OCI-LY1 (cell line): Measurements from ENCODE around the gene SERPINB1.

Experiments
- H2AFZ ChIP-seq: fragments of 200-600 bp; sonication (generic), shearing (Covaris generic); 2 replicates; pipeline ENCODE4 v1.6.0; 2014; ENCODE audit warnings: antibody characterized with exemption, mild to moderate bottlenecking, low read length
- H3F3A ChIP-seq: fragments of 200-600 bp; sonication (generic), shearing (Covaris generic); 2 replicates; pipeline ENCODE4 v1.6.0; 2014; ENCODE audit warnings: mild to moderate bottlenecking, antibody characterized with exemption, low read length, moderate library complexity; ENCODE audit not compliant: insufficient read depth
- H3K27ac ChIP-seq: fragments of 200-600 bp; sonication (generic); 2 replicates; pipeline ENCODE4 v1.5.1; 2014; ENCODE audit warnings: low read length, mixed run types, mild to moderate bottlenecking, low read depth; ENCODE audit not compliant: poor library complexity, severe bottlenecking
- H3K27me3 ChIP-seq: fragments of 200-600 bp; sonication (generic); 2 replicates; pipeline ENCODE4 v1.6.0; 2014; ENCODE audit warnings: antibody characterized with exemption, mild to moderate bottlenecking, low read length, moderate library complexity; ENCODE audit not compliant: insufficient read depth
- H3K36me3 ChIP-seq: fragments of 200-600 bp; sonication (generic); 2 replicates; pipeline ENCODE4 v1.6.1; 2014; ENCODE audit warnings: mild to moderate bottlenecking, antibody characterized with exemption, low read length, moderate library complexity, mixed read lengths; ENCODE audit not compliant: insufficient read depth
- H3K4me1 ChIP-seq: fragments of 200-600 bp; sonication (generic); 2 replicates; pipeline ENCODE4 v1.5.1; 2014; ENCODE audit warnings: mild to moderate bottlenecking, low read length, moderate library complexity; ENCODE audit not compliant: insufficient read depth, severe bottlenecking
- H3K4me2 ChIP-seq: fragments of 200-600 bp; sonication (generic), shearing (Covaris generic); 2 replicates; pipeline ENCODE4 v1.6.1; 2014; ENCODE audit warnings: low read length
- H3K4me3 ChIP-seq: fragments of 200-600 bp; sonication (generic); 2 replicates; pipeline ENCODE4 v1.5.1; 2014; ENCODE audit warnings: low read length, low read depth, mild to moderate bottlenecking, mixed read lengths; ENCODE audit not compliant: poor library complexity, severe bottlenecking
- H3K79me2 ChIP-seq: fragments of 200-600 bp; shearing (Covaris generic); 2 replicates; pipeline ENCODE4 v1.6.1; 2016; ENCODE audit warnings: mixed run types, low read length, mixed read lengths; ENCODE audit not compliant: insufficient read depth
- H3K9ac ChIP-seq: fragments of 200-600 bp; sonication (generic), shearing (Covaris generic); 2 replicates; pipeline ENCODE4 v1.6.1; 2014; ENCODE audit warnings: mild to moderate bottlenecking, low read length, mixed read lengths
- H3K9me2 ChIP-seq: fragments of 200-600 bp; sonication (generic), shearing (Covaris generic); 2 replicates; pipeline ENCODE4 v1.6.1; 2014; ENCODE audit warnings: low read depth, mild to moderate bottlenecking, low read length, mixed read lengths
- H3K9me3 ChIP-seq: fragments of 200-600 bp; shearing (Covaris generic); 2 replicates; pipeline ENCODE4 v1.6.1; 2014; ENCODE audit warnings: low read length, mixed read lengths
- H4K20me1 ChIP-seq: fragments of 200-600 bp; sonication (generic), shearing (Covaris generic); 2 replicates; pipeline ENCODE4 v1.6.0; 2016; ENCODE audit warnings: mild to moderate bottlenecking, low read length; ENCODE audit not compliant: insufficient read depth
- EZH2 ChIP-seq: fragments of 200-600 bp; sonication (generic), shearing (Covaris generic); IDR thresholded peaks from 2 replicates; pipeline ENCODE4 v1.8.0; 2017; ENCODE audit warnings: borderline replicate concordance, mixed run types, mild to moderate bottlenecking, antibody characterized with exemption, low read length, moderate library complexity, mixed read lengths
- TF ChIP-seq, protein P1 (sequence below): fragments of 200-600 bp; sonication (generic), shearing (Covaris generic); IDR thresholded peaks from 2 replicates; pipeline ENCODE4 v1.5.1; 2017; ENCODE audit warnings: mild to moderate bottlenecking, antibody characterized with exemption, low read length, moderate library complexity, mixed read lengths

Gene SERPINB1

GRCh38 chr6:2850538-2851113 lies 9.0 kb upstream of the SERPINB1 start:
- H3K4me2 ChIP-seq = no peak overlapping the region
- peaks cover 48% of the 10 kb centered on the region for H3K4me1 ChIP-seq
- H3K9ac ChIP-seq = no peak overlapping the region

DNA sequence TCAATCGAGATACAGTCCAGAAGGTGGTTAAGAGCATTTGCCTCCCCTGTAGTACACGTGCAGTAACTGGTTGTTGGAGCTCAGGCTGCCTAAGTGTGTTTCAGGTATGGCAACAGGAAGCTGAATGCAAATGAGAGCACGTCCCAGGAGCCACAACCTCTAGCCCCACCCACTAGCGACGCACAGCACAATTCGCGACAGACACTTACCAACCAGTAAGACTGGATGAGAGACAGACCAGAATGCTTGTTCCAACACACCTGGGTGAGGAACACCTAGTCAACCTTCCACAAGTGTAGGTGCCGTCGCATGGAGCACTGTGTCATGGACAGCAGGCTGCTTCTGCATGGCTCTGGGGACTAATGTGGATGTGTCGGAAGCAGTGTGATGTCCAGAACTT lies 7.2 kb upstream of the SERPINB1 start:
- H3F3A ChIP-seq = no peaks in the 10 kb centered on the region
- H2AFZ ChIP-seq = no peak overlapping the region
- no peak overlapping the region; the same call in 1 of the 2 replicates for H3K4me2 ChIP-seq

More at GRCh38 chr6:2850538-2851113, 9.0 kb upstream of the SERPINB1 start:
- H3K27ac ChIP-seq = peak overlapping the region; percentile 44
- H3K9me3 ChIP-seq = peaks cover 6% of the 10 kb centered on the region; the same call in 1 of the 2 replicates
- no peak overlapping the region for H3K4me3 ChIP-seq
- H3K9me2 ChIP-seq = no peaks in the 10 kb centered on the region
- no peaks in the 10 kb centered on the region for H3K27me3 ChIP-seq
- no peak overlapping the region for H2AFZ ChIP-seq
- TF ChIP-seq, protein P1, sequence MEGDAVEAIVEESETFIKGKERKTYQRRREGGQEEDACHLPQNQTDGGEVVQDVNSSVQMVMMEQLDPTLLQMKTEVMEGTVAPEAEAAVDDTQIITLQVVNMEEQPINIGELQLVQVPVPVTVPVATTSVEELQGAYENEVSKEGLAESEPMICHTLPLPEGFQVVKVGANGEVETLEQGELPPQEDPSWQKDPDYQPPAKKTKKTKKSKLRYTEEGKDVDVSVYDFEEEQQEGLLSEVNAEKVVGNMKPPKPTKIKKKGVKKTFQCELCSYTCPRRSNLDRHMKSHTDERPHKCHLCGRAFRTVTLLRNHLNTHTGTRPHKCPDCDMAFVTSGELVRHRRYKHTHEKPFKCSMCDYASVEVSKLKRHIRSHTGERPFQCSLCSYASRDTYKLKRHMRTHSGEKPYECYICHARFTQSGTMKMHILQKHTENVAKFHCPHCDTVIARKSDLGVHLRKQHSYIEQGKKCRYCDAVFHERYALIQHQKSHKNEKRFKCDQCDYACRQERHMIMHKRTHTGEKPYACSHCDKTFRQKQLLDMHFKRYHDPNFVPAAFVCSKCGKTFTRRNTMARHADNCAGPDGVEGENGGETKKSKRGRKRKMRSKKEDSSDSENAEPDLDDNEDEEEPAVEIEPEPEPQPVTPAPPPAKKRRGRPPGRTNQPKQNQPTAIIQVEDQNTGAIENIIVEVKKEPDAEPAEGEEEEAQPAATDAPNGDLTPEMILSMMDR = no peak
- no peak for TF ChIP-seq EZH2
- H4K20me1 ChIP-seq = no peaks in the 10 kb centered on the region
- H3K36me3 ChIP-seq = no peaks in the 10 kb centered on the region; the same call in 1 of the 2 replicates
- H3F3A ChIP-seq = no peaks in the 10 kb centered on the region
- H3K79me2 ChIP-seq = no peaks in the 10 kb centered on the region

GRCh38 chr6:2845880-2846208 lies 4.2 kb upstream of the SERPINB1 start:
- peak overlapping the region; percentile 38 for H3K4me2 ChIP-seq
- H3K9me2 ChIP-seq = no peaks in the 10 kb centered on the region
- H3K4me1 ChIP-seq = peaks cover 56% of the 10 kb centered on the region
- H3K79me2 ChIP-seq = no peaks in the 10 kb centered on the region
- no peaks in the 10 kb centered on the region for H3F3A ChIP-seq
- peaks cover 6% of the 10 kb centered on the region; the same call in 1 of the 2 replicates for H3K9me3 ChIP-seq
- no peaks in the 10 kb centered on the region for H3K27me3 ChIP-seq
- no peak overlapping the region; the same call in 1 of the 2 replicates for H3K9ac ChIP-seq
- no peaks in the 10 kb centered on the region; the same call in 1 of the 2 replicates for H3K36me3 ChIP-seq
- H2AFZ ChIP-seq = peak overlapping the region; percentile 88; the same call in 1 of the 2 replicates
- no peaks in the 10 kb centered on the region for H4K20me1 ChIP-seq
- no peak for TF ChIP-seq EZH2
- TF ChIP-seq, protein P1 = no peak
- H3K4me3 ChIP-seq = no peak overlapping the region
- H3K27ac ChIP-seq = no peak overlapping the region

More for the DNA sequence above, 7.2 kb upstream of the SERPINB1 start:
- Histone ChIP-seq H3K9ac (no peak overlapping the region), H3K9me2 (no peaks in the 10 kb centered on the region), H3K4me3 (no peak overlapping the region), H4K20me1 (no peaks in the 10 kb centered on the region), H3K9me3 (peaks cover 6% of the 10 kb centered on the region; the same call in 1 of the 2 replicates), H3K27ac (peak overlapping the region; percentile 63), H3K4me1 (peaks cover 34% of the 10 kb centered on the region), H3K36me3 (no peaks in the 10 kb centered on the region; the same call in 1 of the 2 replicates), H3K79me2 (no peaks in the 10 kb centered on the region), H3K27me3 (no peaks in the 10 kb centered on the region)
- TF ChIP-seq, protein P1 = no peak
- no peak for TF ChIP-seq EZH2
